Spleen (tissue), 11 donors: ENCODE results near the gene B4GALNT4. TPM values are rescaled to one million over a fixed set of nuclear protein-coding genes. Genes with fewer than 3 reads are reported as not detected.
A peak's percentile ranks its signal among the peaks of the same experiment; 100 is the strongest.
"Not testable (repeated sequence)": the region's sequence is repeated elsewhere in the genome, so short reads cannot be mapped to it uniquely, and the experiment has no call there.

Experiments used
- DNase-seq: peaks from one replicate; pipeline ENCODE4 v3.0.0-alpha.2; 2020
- H3K27ac ChIP-seq, 8 donors: fragments of 200-600 bp; sonication (generic) in 7 of 8; 1 replicate in 4 of 8; 2 replicates in 4 of 8; pipeline versions ENCODE4 v1.5.0 to v1.8.0; 2016 to 2021; ENCODE audit warnings: inconsistent platforms in 4 of 8, mild to moderate bottlenecking in 4 of 8, moderate library complexity in 1 of 8
- H3K27me3 ChIP-seq, 7 donors: fragments of 200-600 bp; sonication (generic) in 6 of 7; replicated peaks in 1 of 7; 1 replicate in 4 of 7; 2 replicates in 3 of 7; pipeline versions ENCODE4 v1.5.0 to v1.8.0; 2016 to 2021; ENCODE audit warnings: inconsistent platforms in 3 of 7, mild to moderate bottlenecking in 1 of 7
- H3K36me3 ChIP-seq, 6 donors: fragments of 200-600 bp; sonication (generic) in 5 of 6; 1 replicate in 4 of 6; 2 replicates in 2 of 6; pipeline versions ENCODE4 v1.5.0 to v1.8.0; 2016 to 2021; ENCODE audit warnings: inconsistent platforms in 2 of 6
- H3K4me1 ChIP-seq, 6 donors: fragments of 200-600 bp; sonication (generic) in 5 of 6; 1 replicate in 3 of 6; 2 replicates in 3 of 6; pipeline versions ENCODE4 v1.5.0 to v1.8.0; 2016 to 2021; ENCODE audit warnings: inconsistent platforms in 3 of 6
- H3K4me3 ChIP-seq, 8 donors: fragments of 200-600 bp; sonication (generic) in 7 of 8; 1 replicate in 4 of 8; 2 replicates in 4 of 8; pipeline versions ENCODE4 v1.5.0 to v1.8.0; 2016 to 2021; ENCODE audit warnings: inconsistent platforms in 4 of 8, mild to moderate bottlenecking in 4 of 8, moderate library complexity in 2 of 8
- H3K9me3 ChIP-seq, 8 donors: fragments of 200-600 bp; sonication (generic) in 7 of 8; 1 replicate in 4 of 8; 2 replicates in 4 of 8; pipeline versions ENCODE4 v1.5.0 to v1.8.0; 2016 to 2021; ENCODE audit warnings: inconsistent platforms in 4 of 8
- POLR2A ChIP-seq, 3 donors: fragments of 450-650 bp; IDR thresholded peaks; one replicate each; pipeline ENCODE4 v1.5.1; 2017; ENCODE audit warnings: antibody characterized with exemption in 3 of 3, mild to moderate bottlenecking in 1 of 3
- POLR2AphosphoS5 ChIP-seq, 3 donors: sonication (generic); formaldehyde crosslinking; IDR thresholded peaks; one replicate each; pipeline ENCODE4 v1.5.1; 2017; ENCODE audit warnings: antibody characterized with exemption in 3 of 3
- WGBS, 5 donors: extraction: QIAGEN DNeasy Blood & Tissue Kit in 3 of 5; methylation state at CpG; one replicate each; pipeline versions ENCODE4 v1.1.5 to v1.1.7; 2013 to 2018; 5-methylcytosine and 5-hydroxymethylcytosine counted together
- intact Hi-C: fragments of 100-400 bp; cut with DNase I; formaldehyde crosslinking; loops from one replicate; pipeline ENCODE4 v1.15.0; 2023; ENCODE audit warnings: low total_unique reads
- polyA plus RNA-seq, 3 donors: library from polyadenylated mRNA; stranded (reverse); fragments of 200-250 nt; gene quantifications; one replicate each; pipeline ENCODE4 v1.2.1, GENCODE V29; 2013
- total RNA-seq, 7 donors: library from RNA; depleted of rRNA in 3 of 7; stranded (reverse); fragments of >200 nt in 3 of 7; fragmentation: NEBNext Ultra II Directional in 4 of 7; extraction: Animal tissue kit (Norgen Biotek cat#: 25700) in 4 of 7; gene quantifications; one replicate each; pipeline versions ENCODE4 v1.1.0 to v1.2.1, GENCODE V29; 2016 to 2021
- TF ChIP-seq, protein P1 (sequence below), 11 experiments: fragments of 200-600 bp in 7 of 11; fragments of 450-650 bp in 4 of 11; sonication (generic) in 4 of 11; IDR thresholded peaks in 8 of 11; conservative IDR thresholded peaks in 3 of 11; 1 replicate in 7 of 11; 2 replicates in 4 of 11; pipeline versions ENCODE4 v1.4.0 to v1.8.0; 2016 to 2021; ENCODE audit warnings: antibody characterized with exemption in 11 of 11, inconsistent platforms in 4 of 11, mild to moderate bottlenecking in 1 of 11
- donor health status: healthy with polysubstance abuse.
- donor health status: DM: no; HTN: no; CAD: no; lungs with moderate emphysema.
- donor health status: DM: no; HTN: no; CAD: no.
- donor health status: Bipolar disorder and iron deficiency.
- donor health status: healthy.
- donor health status: DM: no; HTN: no; CAD: no.
- donor health status: DM: yes; HTN: yes; CAD: no.

The B4GALNT4 gene
- total and polyA plus RNA-seq, 10 donors: 0.17 to 5.2 (median 0.91) TPM; not detected in 2

- no peak for DNase-seq
- H3K4me3 ChIP-seq: peak overlapping the region in 7 of 8 donors; percentile 4 to 53 (median 16)
- intact Hi-C loops: no loop called here
- H3K27me3 ChIP-seq: no peaks in the 10 kb centered on the region
- peaks cover 41 to 97% (median 76%) of the 10 kb centered on the region in 6 donors for H3K4me1 ChIP-seq
- TF ChIP-seq, protein P1, sequence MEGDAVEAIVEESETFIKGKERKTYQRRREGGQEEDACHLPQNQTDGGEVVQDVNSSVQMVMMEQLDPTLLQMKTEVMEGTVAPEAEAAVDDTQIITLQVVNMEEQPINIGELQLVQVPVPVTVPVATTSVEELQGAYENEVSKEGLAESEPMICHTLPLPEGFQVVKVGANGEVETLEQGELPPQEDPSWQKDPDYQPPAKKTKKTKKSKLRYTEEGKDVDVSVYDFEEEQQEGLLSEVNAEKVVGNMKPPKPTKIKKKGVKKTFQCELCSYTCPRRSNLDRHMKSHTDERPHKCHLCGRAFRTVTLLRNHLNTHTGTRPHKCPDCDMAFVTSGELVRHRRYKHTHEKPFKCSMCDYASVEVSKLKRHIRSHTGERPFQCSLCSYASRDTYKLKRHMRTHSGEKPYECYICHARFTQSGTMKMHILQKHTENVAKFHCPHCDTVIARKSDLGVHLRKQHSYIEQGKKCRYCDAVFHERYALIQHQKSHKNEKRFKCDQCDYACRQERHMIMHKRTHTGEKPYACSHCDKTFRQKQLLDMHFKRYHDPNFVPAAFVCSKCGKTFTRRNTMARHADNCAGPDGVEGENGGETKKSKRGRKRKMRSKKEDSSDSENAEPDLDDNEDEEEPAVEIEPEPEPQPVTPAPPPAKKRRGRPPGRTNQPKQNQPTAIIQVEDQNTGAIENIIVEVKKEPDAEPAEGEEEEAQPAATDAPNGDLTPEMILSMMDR (IDR thresholded peaks at IDR 0.05 in 8 of 11, conservative IDR thresholded peaks at IDR 0.05 in 3 of 11): no peak
- no peak for TF ChIP-seq POLR2A (IDR thresholded peaks at IDR 0.05)
- TF ChIP-seq POLR2AphosphoS5 (IDR thresholded peaks at IDR 0.05): no peak
- H3K27ac ChIP-seq: peak overlapping the region; percentile 94 to 99 (median 97)
- no peaks in the 10 kb centered on the region for H3K9me3 ChIP-seq
- 83 to 99% (median 94%) methylated on average over 3 of the region's 3 CpGs for WGBS, 5 donors
- H3K36me3 ChIP-seq: peaks cover 0 to 19% (median 0%) of the 10 kb centered on the region in 6 donors
These were observed 41.7 kb upstream of the B4GALNT4 start for GRCh38 chr11:327581-327923.

GRCh38 chr11:328012-328411 is 41.3 kb upstream of the B4GALNT4 start:
- H3K27me3 ChIP-seq: no peaks in the 10 kb centered on the region
- peak; percentile 74 for DNase-seq
- H3K4me3 ChIP-seq: peak overlapping the region in 3 of 8 donors; percentile 19 to 53 (median 31)
- 91 to 96% (median 93%) methylated on average over 13 of the region's 13 CpGs for WGBS, 5 donors
- intact Hi-C loops: no loop called here
- H3K4me1 ChIP-seq: peaks cover 41 to 97% (median 76%) of the 10 kb centered on the region in 6 donors
- H3K27ac ChIP-seq: peak overlapping the region; percentile 94 to 99 (median 97)
- H3K9me3 ChIP-seq: no peaks in the 10 kb centered on the region
- TF ChIP-seq, protein P1 (IDR thresholded peaks at IDR 0.05 in 8 of 11, conservative IDR thresholded peaks at IDR 0.05 in 3 of 11): no peak
- no peak for TF ChIP-seq POLR2A (IDR thresholded peaks at IDR 0.05)
- TF ChIP-seq POLR2AphosphoS5 (IDR thresholded peaks at IDR 0.05): no peak
- peaks cover 0 to 19% (median 0%) of the 10 kb centered on the region in 6 donors for H3K36me3 ChIP-seq

GRCh38 chr11:328516-329100 is 40.7 kb upstream of the B4GALNT4 start:
- H3K27me3 ChIP-seq, H3K9me3 ChIP-seq, H3K4me3 ChIP-seq, intact Hi-C loops: not testable (repeated sequence)
- peak; percentile 51 for DNase-seq
- Histone ChIP-seq H3K36me3 (peaks cover 0 to 19% (median 0%) of the 10 kb centered on the region in 6 donors), H3K27ac (peak overlapping the region in 7 of 8 donors; percentile 96 to 99 (median 97)), H3K4me1 (peaks cover 41 to 94% (median 74%) of the 10 kb centered on the region in 6 donors)
- WGBS, 5 donors: 81 to 95% (median 90%) methylated on average over 15 of the region's 15 CpGs

GRCh38 chr11:329886-330253 is 39.4 kb upstream of the B4GALNT4 start:
- no peak overlapping the region for H3K4me3 ChIP-seq
- WGBS, 5 donors: 91 to 97% (median 95%) methylated on average over 2 of the region's 2 CpGs
- peak; percentile 6 for DNase-seq
- TF ChIP-seq, protein P1 (IDR thresholded peaks at IDR 0.05 in 8 of 11, conservative IDR thresholded peaks at IDR 0.05 in 3 of 11): no peak
- TF ChIP-seq POLR2A (IDR thresholded peaks at IDR 0.05) (no peak), POLR2AphosphoS5 (IDR thresholded peaks at IDR 0.05) (no peak)
- no peaks in the 10 kb centered on the region for H3K27me3 ChIP-seq
- intact Hi-C loops: no loop called here
- H3K27ac ChIP-seq: peak overlapping the region in 5 of 8 donors; percentile 12 to 99 (median 97)
- no peaks in the 10 kb centered on the region for H3K9me3 ChIP-seq
- H3K36me3 ChIP-seq: peaks cover 0 to 19% (median 0%) of the 10 kb centered on the region in 6 donors
- H3K4me1 ChIP-seq: peaks cover 41 to 81% (median 65%) of the 10 kb centered on the region in 6 donors
